Left ventricle myocardium superior (tissue), 1 donor: Measurements from ENCODE around the gene ZFPM1. TPM values are rescaled to one million over a fixed set of nuclear protein-coding genes. Genes with fewer than 3 reads are reported as not detected.
A peak's percentile ranks its signal among the peaks of the same experiment; 100 is the strongest.

Experiments
- ATAC-seq: fragments of 200-7000 bp; cut with Tn5 transposase; one replicate; pipeline ENCODE4 v1.9.1; 2020; ENCODE audit warnings: mild to moderate bottlenecking, moderate library complexity
- DNase-seq: peaks from one replicate; pipeline ENCODE4 v3.0.0-alpha.2; 2020
- intact Hi-C: fragments of 100-400 bp; cut with micrococcal nuclease; formaldehyde crosslinking; loops from one replicate; pipeline ENCODE4 v1.11.0; 2022
- total RNA-seq: library from RNA; stranded (reverse); fragmentation: NEBNext Ultra II Directional; extraction: Animal tissue kit (Norgen Biotek cat#: 25700); gene quantifications from one replicate; pipeline ENCODE4 v1.2.1, GENCODE V29; 2021
- donor health status: DM: no; HTN: yes; CAD: no; lungs with severe emphysema.

ZFPM1 gene
- total RNA-seq, 1 donor from 2014 or later, result 3.5 TPM

DNA sequence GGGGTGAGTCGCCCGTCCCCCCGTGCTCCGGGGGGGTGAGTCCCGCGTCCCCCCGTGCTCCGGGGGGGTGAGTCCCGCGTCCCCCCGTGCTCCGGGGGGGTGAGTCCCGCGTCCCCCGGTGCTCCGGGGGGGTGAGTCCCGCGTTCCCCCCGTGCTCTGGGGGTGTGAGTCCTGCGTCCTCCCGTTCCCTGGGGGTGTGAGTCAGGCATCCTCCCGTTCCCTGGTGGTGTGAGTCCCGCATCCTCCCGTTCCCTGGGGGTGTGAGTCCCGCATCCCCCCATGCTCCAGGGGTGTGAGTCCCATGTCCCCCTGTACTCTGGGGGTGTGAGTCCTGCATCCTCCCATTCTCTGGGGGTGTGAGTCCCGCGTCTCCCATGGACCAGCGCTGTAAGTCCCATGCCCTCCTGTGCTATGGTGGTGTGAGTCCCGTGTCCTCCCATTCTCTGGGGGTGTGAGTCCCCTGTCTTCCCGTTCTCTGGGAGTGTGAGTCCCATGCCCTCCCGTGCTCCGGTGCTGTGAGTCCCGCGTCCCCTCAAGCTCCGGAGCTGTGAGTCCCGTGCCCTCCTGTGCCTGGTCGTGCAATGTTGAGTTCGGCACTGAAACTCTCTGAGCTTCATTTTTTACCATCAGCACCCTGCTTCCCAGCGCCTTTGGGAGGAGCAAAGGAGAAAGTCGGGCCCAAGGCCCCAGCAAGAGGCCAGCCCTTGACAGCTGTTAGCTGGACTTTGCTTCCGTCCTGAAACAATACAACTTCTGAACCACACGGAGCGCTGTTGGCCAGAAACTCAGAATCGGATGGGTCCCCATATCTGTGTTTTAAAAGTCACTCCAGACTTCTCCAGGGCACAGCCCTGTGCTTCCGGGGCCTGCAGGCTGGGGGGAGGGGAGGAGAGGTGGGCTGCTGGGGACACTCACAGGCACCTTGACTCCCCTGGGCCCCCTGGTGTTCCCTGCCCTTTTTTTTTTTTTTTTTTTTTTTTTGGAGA, 105.7 kb downstream of the ZFPM1 start:
- DNase-seq (peak; percentile 89), ATAC-seq (peak; percentile 78)
- intact Hi-C loops, result no loop called here

DNA sequence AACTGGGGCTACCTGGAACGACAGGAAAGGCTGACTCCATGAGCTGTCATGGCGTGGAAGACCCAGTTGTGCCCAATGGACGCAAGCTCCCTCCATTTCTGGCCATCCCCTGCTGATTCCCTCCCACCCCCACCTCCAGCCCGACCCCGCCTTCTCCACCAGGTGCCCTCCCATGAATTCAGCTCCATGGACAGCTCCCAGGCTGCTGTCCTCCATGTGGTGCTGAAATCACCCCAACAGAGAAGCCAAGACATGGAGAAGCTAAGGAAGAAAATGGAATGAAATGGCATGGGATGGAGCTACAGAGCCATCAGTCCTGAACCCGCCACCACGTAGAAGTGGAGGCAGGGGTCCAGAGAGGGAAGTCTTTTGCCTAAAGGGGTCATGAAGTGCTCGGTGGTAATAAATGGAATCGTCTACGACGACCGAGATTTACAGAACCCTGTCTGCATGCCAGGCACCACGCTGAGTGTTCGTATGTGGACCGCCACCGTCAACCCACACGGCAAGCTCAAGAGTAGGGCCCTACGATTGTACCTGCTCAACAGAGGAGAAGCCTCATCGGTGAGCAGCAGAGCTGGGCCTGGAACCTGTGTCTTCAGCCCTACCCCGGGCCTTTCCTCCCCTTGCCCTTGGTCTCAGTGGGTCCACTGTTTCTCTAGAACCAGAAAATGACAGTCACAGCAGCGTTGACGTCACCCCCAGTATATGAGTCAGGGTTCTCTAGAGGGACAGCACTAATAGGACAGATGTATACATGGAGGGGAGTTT, 107.8 kb downstream of the ZFPM1 start:
- intact Hi-C loops, result no loop called here
- DNase-seq (no peak), ATAC-seq (no peak)

DNA sequence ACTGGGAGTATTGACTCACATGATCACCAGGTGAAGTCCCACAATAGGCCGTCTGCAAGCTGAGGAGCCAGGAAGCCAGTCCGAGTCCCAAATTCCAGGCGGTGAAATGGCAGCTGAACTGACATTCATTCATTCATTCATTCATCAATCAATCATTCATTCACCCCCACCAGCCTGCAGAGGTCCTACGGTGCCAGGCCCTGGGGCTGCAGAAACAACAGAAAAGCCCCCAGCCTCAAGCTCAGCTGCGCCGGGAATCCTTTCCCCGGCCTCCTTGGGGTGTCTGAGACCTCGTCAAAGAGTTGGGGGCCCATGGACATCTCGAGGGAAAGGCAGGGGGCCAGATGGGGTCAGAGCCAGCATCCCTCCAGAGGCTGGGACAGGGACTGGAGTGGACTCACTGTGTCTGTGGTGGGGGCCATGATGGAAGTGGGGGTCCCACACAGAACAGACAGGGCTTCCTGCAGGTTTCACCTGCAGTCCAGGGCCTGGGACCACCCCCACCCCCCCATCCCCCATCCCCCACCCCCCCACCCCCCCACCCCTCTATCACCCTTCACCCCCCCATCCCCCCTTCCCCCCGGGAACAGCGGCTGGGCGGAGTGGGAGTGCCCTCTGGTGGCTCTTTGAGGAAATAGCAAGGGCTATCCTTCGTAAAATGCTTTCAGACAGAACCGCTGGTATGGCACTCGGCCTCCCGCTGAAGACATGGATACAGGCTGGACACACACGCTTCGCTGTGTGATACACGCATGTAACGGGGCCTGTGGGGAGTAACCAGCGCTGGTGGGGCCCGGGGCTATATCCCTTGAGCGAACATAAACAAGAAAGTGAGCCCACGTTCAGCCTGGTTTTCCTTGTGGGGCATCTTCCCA, 108.6 kb downstream of the ZFPM1 start:
- ATAC-seq (peak; percentile 60), DNase-seq (peak; percentile 50)
- intact Hi-C loops, result no loop called here

DNA sequence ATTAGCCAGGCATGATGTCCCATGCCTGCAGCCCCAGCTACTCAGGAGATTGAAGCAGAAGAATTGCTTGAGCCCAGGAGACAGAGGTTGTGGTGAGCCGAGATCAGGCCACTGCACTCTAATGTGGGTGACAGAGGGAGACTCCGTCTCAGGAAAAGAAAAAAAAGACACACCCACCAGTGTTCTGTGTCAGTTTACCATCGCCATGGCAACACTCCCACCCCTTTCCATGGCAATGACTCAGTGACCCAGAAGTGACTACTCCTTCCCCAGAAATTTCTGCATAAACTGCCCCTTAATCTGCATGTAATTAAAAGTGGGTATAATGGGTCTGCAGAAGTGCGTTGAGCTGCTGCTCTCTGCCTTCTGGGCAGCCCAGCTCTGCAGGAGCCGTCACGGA, 113.1 kb downstream of the ZFPM1 start:
- no peak for DNase-seq
- ATAC-seq, result no peak
- intact Hi-C loops, result no loop called here

DNA sequence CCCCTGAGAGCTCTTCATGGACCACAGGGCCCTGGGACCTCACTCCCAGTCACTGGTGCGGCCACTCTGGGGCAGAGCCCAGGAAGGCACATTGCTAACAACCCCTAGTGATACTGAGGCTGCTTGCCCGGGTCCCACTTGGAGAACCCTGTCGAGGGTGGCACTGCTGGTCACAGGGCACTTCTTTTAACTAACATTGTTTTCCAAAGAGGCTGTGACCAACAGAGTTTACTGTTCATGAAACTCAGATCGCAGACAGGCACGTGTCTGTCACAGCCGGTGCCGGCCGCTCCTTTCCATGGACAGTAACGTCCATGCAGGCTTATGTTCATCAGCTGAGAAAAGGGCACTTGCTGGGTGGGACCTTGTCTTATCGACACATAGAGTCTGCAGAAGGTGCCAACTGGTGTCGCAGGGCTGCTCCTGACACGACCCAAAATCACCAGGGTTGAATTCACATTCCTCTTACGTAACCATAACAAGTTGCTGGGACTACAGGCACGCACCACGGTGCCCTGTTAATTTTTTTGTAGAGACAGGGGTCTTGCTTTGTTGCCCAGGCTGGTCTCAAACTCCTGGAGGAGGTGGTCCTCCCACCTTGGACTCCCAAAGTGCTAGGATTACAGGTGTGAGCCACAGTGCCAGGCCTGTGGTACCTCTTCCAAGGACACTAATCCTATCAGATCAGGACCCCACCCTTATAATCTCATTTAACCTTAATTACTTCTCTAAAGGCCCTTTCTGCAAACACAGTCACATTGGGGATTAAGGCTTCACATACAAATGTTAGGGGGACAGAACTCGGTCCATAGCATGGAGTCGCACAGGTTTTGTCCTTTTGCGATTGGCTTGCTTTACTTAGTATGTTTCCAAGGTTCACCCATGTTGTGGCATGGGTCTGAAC, 115.9 kb downstream of the ZFPM1 start:
- DNase-seq, result no peak
- intact Hi-C loops, result no loop called here
- ATAC-seq, result no peak

DNA sequence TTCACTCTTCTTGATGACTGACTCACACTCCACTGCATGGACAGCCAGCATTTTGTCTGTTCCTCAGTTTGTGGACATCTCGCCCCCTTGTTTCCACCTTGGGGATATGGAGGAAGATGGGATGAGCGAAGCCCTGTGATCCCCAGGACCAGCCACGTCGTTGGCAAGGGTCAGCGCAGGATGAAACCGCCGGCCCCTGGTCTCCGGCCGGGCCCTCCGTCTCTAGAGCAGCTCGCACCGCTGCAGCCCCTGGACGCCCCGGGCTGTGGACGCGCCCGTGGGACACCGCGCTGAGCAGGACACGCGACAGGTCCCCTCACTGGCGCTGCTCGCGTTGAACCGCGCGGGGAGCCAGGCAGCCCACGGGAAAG, 116.5 kb downstream of the ZFPM1 start:
- intact Hi-C loops, result no loop called here
- peak; percentile 46 for ATAC-seq
- peak; percentile 58 for DNase-seq

DNA sequence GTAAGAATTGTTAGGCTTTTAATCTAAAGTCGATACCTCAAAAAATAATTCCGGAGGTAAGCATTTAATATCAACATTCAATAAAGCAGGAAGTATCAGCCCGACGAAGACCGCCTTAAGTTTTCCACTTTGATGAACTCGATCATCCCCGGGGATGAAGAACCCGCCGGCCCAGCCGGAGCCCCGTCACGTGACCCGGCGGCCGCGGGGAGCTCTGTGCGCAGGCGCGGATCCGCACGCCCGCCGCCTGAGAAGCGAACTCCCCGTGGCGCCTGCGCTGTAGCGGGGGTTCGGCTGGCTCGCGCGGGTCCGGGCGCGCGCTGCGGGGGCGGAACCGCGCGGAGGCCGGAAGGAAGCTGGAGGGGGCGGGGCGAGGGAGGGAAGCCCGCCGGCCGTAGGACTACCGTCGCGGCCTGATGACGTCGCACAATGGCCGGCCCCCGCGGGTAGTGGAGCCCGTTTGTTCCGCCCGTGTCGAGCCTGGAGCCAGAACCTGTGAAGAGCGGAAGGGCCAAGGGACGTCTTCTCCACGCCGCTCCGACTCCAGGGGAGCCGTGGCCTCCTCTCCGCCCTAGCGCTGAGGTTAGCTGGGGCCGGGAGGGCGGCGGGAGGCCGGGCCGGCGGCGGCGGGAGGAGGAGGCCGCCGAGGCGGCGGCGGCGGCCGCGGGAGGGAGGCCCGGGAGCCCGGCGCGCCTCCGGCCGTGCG, 117.1 kb downstream of the ZFPM1 start, which contains the start of gene ZC3H18:
TSS of gene ZC3H18 (plus strand) at position 419 of the 706 bp plus-strand sequence. CDS start 6,721 bp downstream, outside the sequence.
- ATAC-seq (peak; percentile 99), DNase-seq (peak; percentile 99)
- intact Hi-C loops, result no loop called here

DNA sequence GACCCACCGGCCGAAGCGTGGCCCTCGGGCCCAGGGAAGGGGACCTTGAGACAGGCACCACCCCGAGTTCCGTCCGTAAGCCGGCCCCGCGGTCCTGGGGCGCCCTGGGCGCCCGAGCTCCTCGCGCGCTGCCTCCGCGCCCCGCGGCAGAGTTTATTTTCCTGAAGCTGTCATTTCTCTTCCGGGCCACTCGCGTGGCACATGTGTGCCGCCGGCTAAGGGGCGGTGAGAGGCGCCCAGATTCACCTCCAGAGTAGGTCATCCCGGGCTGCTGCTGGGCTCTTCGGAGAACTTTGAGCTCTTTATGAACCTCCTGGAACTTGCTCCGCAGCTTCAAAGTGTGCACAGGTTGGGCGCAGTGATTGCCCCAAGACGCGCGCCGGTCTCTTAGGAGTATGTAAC, 117.6 kb downstream of the ZFPM1 start:
- ATAC-seq (no peak), DNase-seq (no peak)
- intact Hi-C loops, result no loop called here

DNA sequence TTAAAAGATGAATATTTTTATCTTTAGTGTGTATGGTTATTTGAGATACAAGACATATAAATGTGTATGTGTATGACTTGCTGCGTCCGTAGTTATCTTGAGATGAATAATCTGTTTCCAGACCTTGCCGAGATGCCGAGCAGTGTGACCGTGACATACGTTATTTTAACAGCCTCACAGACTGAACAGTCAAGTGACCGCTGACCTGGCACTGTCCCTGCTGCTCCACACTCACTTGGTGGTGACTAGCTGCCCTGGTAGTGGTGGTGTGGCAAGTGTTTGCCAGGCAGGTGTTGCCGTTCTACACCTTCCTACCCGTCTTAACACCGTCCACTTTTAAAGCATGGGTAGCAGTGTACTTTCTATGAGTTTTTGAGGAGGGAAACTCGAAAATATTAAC, 122.2 kb downstream of the ZFPM1 start:
- intact Hi-C loops, result no loop called here
- DNase-seq (no peak), ATAC-seq (no peak)

DNA sequence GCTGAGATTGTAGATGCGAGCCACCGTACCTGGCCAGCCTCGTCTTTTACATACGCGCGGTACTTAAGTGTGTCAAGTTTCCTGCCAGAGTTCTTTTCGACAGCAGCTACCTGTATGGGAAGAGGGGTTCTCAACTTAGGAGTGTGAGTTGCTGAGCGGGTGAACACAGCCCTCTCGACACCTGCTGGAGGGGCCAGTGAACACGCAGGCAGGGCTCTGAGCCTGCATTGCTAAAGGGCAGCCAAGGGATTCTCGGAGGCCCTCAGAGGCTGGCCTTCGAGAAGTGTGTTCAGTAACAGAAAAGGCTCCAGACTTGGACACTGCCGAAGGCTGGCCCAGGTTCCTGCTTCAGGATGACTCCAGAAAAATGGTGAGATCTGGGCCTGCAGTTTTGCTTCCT, 123.2 kb downstream of the ZFPM1 start:
- intact Hi-C loops, result no loop called here
- DNase-seq (no peak), ATAC-seq (no peak)

DNA sequence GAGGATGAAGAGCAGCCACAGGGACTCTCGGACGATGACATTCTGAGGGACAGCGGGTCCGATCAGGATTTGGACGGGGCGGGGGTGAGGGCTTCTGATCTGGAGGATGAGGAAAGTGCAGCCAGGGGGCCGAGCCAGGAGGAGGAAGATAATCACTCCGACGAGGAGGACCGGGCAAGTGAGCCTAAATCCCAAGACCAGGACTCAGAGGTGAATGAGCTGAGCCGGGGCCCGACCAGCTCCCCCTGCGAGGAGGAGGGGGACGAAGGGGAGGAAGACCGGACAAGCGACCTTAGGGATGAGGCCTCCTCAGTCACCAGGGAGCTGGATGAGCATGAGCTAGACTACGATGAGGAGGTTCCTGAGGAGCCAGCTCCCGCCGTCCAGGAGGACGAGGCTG, 124.1 kb downstream of the ZFPM1 start:
- intact Hi-C loops, result no loop called here
- DNase-seq (no peak), ATAC-seq (no peak)

DNA sequence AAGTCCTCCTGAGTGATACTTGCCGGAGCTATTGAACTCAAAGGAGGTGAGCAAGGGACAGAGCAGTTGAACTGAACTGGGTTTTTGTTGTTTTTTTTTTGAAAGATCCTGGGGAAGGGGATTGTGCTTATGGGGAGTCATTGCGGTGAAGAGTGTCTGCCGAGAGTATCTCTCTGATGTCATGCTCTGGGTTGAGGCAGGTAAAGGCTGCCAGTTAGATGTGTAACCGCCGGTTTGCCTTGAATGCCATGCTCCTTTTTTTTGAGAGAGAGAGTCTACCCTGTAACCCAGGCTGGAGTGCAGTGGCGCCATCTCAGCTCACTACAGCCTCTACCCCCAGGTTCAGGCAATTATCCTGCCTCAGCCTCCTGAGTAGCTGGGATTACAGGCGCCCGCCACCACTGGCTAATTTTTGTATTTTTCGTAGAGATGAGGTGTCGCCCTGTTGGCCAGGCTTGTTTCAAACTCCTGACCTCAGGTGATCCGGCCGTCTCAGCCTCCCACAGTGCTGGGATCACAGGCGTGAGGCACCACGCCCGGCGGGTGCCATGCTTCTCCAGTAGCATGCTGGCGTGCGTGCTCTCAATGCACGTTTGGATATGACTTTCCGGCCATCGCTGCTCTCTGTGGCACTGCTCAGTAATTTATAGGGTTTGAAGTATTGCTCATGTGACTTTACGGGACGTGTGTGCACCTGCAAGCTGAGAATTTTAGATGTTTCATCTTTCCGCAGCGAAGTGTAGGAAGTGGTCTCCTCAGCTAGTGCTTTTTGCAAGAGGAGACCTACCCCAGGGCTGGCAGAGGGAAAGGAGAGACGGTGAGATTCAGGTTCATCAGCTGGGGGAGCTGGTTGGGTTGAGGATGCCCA, 125.6 kb downstream of the ZFPM1 start:
- ATAC-seq (no peak), DNase-seq (no peak)
- intact Hi-C loops, result no loop called here

DNA sequence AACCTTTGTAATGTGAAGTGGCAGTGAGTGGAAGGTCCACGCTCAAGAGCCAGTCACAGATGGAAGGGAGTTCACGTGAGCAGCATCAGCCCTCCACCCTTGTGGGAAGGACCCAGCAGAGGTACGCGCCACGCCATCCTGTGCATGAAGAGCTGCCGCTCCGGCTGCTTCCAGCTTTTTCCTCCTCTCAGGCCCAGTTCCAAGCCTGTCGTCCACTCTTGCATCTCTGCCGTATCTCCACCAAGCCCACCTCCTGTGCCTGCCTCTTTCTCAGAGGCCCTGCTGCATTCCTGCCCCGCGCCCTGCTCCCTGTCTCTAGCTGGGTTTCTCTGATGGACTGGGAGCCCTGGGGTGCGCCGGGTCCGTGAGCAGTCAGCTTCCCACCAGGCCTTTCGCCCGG, 127.3 kb downstream of the ZFPM1 start:
- intact Hi-C loops, result no loop called here
- ATAC-seq (no peak), DNase-seq (no peak)

DNA sequence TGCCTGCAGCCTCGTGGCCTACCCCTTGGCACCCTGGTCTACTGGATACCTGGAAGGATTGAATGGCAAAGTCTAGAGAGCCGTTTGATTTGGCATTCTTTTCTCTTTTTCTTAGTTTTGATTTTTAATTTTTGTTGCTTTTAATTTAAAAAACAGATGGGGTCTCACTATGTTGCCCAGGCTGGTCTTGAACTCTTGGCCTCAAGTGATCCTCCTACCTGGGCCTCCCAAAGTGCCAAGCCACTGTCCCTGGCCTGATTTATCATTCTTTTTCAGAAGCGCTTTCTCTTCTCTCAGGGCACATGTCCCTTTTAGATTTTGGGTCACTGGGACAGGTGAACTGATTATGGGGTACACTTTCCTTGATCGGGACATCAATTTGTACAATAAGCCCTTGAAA, 128.0 kb downstream of the ZFPM1 start:
- ATAC-seq (no peak), DNase-seq (no peak)
- intact Hi-C loops, result no loop called here

DNA sequence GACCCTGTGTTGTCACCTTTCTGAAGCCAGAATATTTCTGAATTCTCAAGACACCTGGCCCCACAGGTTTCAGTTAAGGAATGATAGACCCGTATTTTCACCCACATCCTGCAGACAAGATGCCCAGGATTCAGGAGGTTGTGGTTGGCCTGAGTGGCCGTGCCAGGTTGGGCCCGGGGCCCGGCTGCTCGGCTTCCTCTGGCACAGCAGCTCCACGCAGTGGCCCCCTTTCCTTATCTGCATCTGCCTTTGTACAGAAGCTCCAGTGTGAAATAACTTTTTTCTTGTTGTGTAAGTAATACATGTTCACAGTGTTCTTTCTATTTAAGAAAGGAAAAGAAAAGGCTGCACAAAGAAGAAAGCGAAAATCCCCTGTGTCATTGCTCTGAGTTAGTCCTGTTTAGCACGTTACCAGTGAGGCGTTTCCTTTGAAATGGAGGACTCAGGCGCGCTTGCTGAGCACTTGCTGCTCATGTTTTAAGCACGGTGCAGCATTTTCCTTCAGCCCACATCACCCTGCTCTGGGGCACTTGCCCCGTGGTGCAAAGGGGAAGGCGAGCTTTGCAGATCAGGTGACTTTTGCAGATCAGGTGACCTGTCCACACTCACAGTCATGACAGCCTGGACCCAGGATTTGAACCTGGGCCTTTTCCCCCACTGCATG, 130.0 kb downstream of the ZFPM1 start:
- DNase-seq (no peak), ATAC-seq (no peak)
- intact Hi-C loops, result no loop called here

DNA sequence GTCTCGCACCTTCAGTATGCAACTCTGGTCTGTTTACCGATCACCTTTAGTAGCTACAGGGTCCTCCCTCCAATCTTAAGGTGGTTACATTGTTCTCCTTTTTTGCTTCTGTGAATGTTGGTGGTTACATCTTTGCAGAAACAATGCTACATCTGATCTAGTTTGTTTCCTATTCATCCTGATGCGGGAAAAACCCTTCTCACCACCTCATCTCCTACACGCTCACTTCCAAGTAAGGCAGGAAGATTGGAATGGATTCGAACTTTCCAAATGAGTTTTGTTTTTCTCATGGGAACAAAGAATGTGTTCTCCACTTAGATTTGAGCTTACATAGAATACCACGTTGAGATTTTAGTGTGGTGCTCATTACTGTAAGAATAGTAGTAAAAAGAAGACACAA, 131.6 kb downstream of the ZFPM1 start:
- intact Hi-C loops, result no loop called here
- no peak for ATAC-seq
- DNase-seq, result no peak
